ENCODE data around the gene ARL8A.

DNA sequence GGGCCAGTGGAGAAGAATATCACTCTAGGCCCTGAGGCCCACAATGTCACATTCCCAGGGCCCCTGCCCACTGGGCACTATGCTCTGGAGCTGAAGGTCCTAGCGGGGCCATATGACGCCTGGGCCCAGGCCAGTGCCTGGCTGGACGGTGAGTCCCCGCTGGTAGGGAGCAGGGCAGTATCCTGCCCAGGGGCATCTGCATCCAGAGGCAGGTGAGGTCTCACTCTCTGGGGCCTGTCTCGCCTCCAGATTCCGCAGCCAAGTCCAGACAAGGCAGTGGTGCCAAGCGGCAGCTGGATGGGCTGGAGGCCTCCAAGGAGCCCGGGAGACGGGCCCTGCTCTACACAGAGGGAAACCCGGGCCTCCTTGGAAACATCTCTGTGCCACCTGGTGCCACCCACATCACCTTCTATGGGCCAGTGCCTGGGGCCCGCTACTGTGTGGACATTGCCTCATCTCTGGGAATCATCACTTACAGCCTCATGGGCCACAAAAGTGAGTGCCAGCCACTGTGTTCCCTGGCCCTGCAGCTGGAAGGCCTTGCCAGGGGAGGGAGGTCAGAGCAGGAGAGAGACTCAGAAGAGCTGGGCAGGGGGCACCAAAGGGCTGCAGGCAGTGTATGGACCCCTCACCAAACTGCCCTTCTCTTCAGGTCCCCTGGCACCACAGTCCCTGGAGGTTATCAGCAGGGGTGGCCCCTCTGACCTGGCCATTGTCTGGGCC, 26.9 kb upstream of the ARL8A start:
- TF ChIP-seq EZH2 (IDR thresholded peaks at IDR 0.05; ENCODE audit: insufficient read depth, poor library complexity, severe bottlenecking) (no peak), EZH2phosphoT487 (IDR thresholded peaks at IDR 0.05; ENCODE audit: insufficient read depth, low read depth) (no peak)
